H9 (cell line): ENCODE measurements around the gene KAZN. TPM values are rescaled to one million over a fixed set of nuclear protein-coding genes. Genes with fewer than 3 reads are reported as not detected.

Source experiments
- DNase-seq: peaks from one replicate; pipeline ENCODE4 v3.0.0-alpha.2; 2017
- H2AFZ ChIP-seq: one replicate; pipeline ENCODE4 v1.6.1; 2013; ENCODE audit warnings: mild to moderate bottlenecking, low read length, control low read depth, moderate library complexity
- H2AK5ac ChIP-seq: 2 replicates; pipeline ENCODE4 v1.6.1; 2013; ENCODE audit warnings: low read length, control low read depth, mixed read lengths; ENCODE audit not compliant: insufficient read length
- H2BK120ac ChIP-seq: one replicate; pipeline ENCODE4 v1.6.1; 2013; ENCODE audit warnings: low read depth, mild to moderate bottlenecking, low read length, control low read depth, inconsistent platforms; ENCODE audit not compliant: poor library complexity, severe bottlenecking
- H2BK12ac ChIP-seq: 2 replicates; pipeline ENCODE4 v1.6.1; 2013; ENCODE audit warnings: low read length, control low read depth, mixed read lengths, low read depth; ENCODE audit not compliant: insufficient read length
- H2BK15ac ChIP-seq: 2 replicates; pipeline ENCODE4 v1.6.1; 2013; ENCODE audit warnings: low read depth, low read length, control low read depth
- H2BK20ac ChIP-seq: one replicate; pipeline ENCODE4 v1.6.1; 2013; ENCODE audit warnings: low read depth, mild to moderate bottlenecking, low read length, control low read depth, inconsistent platforms; ENCODE audit not compliant: poor library complexity, severe bottlenecking
- H2BK5ac ChIP-seq: 2 replicates; pipeline ENCODE4 v1.6.1; 2013; ENCODE audit warnings: low read length, control low read depth, mixed read lengths; ENCODE audit not compliant: insufficient read length
- H3K14ac ChIP-seq: 2 replicates; pipeline ENCODE4 v1.6.1; 2013; ENCODE audit warnings: low read length, control low read depth; ENCODE audit not compliant: insufficient read depth
- H3K18ac ChIP-seq: 2 replicates; pipeline ENCODE4 v1.6.1; 2013; ENCODE audit warnings: low read depth, mild to moderate bottlenecking, mixed read lengths, low read length, control low read depth; ENCODE audit not compliant: insufficient read length
- H3K23ac ChIP-seq: 2 replicates; pipeline ENCODE4 v1.6.1; 2013; ENCODE audit warnings: low read length, control low read depth, mixed read lengths, low read depth; ENCODE audit not compliant: insufficient read length
- H3K23me2 ChIP-seq: 2 replicates; pipeline ENCODE4 v1.6.1; 2013; ENCODE audit warnings: low read depth, mild to moderate bottlenecking, mixed read lengths, low read length, control low read depth; ENCODE audit not compliant: insufficient read length, poor library complexity, severe bottlenecking
- H3K27ac ChIP-seq: 2 replicates; pipeline ENCODE4 v1.5.1; 2013; ENCODE audit warnings: low read length, control low read depth, mixed read lengths, low read depth; ENCODE audit not compliant: insufficient read length
- H3K27me3 ChIP-seq: 2 replicates; pipeline ENCODE4 v1.6.1; 2013; ENCODE audit warnings: low read length, control low read depth, inconsistent platforms; ENCODE audit not compliant: insufficient read depth
- H3K4ac ChIP-seq: 2 replicates; pipeline ENCODE4 v1.6.1; 2013; ENCODE audit warnings: low read depth, mild to moderate bottlenecking, control low read depth, inconsistent platforms, low read length, moderate library complexity
- H3K4me1 ChIP-seq: 2 replicates; pipeline ENCODE4 v1.6.1; 2013; ENCODE audit warnings: low read length, control low read depth, inconsistent platforms; ENCODE audit not compliant: insufficient read depth
- H3K4me2 ChIP-seq: 2 replicates; pipeline ENCODE4 v1.6.1; 2013; ENCODE audit warnings: low read length, control low read depth, mixed read lengths; ENCODE audit not compliant: insufficient read length, insufficient read depth
- H3K56ac ChIP-seq: 2 replicates; pipeline ENCODE4 v1.6.1; 2013; ENCODE audit warnings: low read depth, mild to moderate bottlenecking, mixed read lengths, low read length, control low read depth; ENCODE audit not compliant: insufficient read length
- H3K79me1 ChIP-seq: 2 replicates; pipeline ENCODE4 v1.6.1; 2013; ENCODE audit warnings: low read depth, mild to moderate bottlenecking, moderate library complexity, low read length, control low read depth, inconsistent platforms; ENCODE audit not compliant: insufficient read depth, poor library complexity, severe bottlenecking
- H3K79me2 ChIP-seq: 2 replicates; pipeline ENCODE4 v1.6.1; 2013; ENCODE audit warnings: low read length, control low read depth, inconsistent platforms; ENCODE audit not compliant: insufficient read depth
- H3K9ac ChIP-seq: 2 replicates; pipeline ENCODE4 v1.6.1; 2013; ENCODE audit warnings: low read length, control low read depth, mixed read lengths; ENCODE audit not compliant: insufficient read length; ENCODE audit errors: extremely low read depth
- H3K9me3 ChIP-seq: one replicate; pipeline ENCODE4 v1.6.1; 2013; ENCODE audit warnings: low read depth, low read length, inconsistent platforms; ENCODE audit not compliant: control insufficient read depth
- H3T11ph ChIP-seq: one replicate; pipeline ENCODE4 v1.6.1; 2013; ENCODE audit warnings: mild to moderate bottlenecking, low read length, control low read depth, inconsistent platforms
- H4K20me1 ChIP-seq: one replicate; pipeline ENCODE4 v1.6.1; 2013; ENCODE audit not compliant: control insufficient read depth, insufficient read length, insufficient read depth
- H4K5ac ChIP-seq: 2 replicates; pipeline ENCODE4 v1.6.1; 2013; ENCODE audit warnings: low read depth, mild to moderate bottlenecking, mixed read lengths, low read length, control low read depth; ENCODE audit not compliant: insufficient read length
- H4K8ac ChIP-seq: replicated peaks from 2 replicates; pipeline ENCODE4 v1.6.1; 2013; ENCODE audit warnings: low read length, control low read depth, mixed read lengths, low read depth; ENCODE audit not compliant: insufficient read length
- H4K91ac ChIP-seq: 2 replicates; pipeline ENCODE4 v1.6.1; 2013; ENCODE audit warnings: low read depth, mild to moderate bottlenecking, moderate library complexity, mixed read lengths, low read length, control low read depth; ENCODE audit not compliant: insufficient read length
- H3K27ac Mint-ChIP-seq, 3 experiments: 2 replicates in 2 of 3; 3 replicates in 1 of 3; pipeline ENCODE4 v1.8.0; 2020 to 2021; ENCODE audit warnings: mixed read lengths in 3 of 3, mild to moderate bottlenecking in 1 of 3, moderate library complexity in 1 of 3
- H3K27me3 Mint-ChIP-seq: 2 replicates; pipeline ENCODE4 v1.8.0; 2021; ENCODE audit warnings: low read depth, mild to moderate bottlenecking, moderate library complexity, mixed read lengths
- H3K36me3 Mint-ChIP-seq, 3 experiments: 2 replicates in 2 of 3; 3 replicates in 1 of 3; pipeline ENCODE4 v1.8.0; 2020 to 2021; ENCODE audit warnings: low read depth in 3 of 3, mixed read lengths in 3 of 3; ENCODE audit not compliant: insufficient read depth in 1 of 3
- H3K4me1 Mint-ChIP-seq, 2 experiments: 2 replicates each; pipeline ENCODE4 v1.8.0; 2020; ENCODE audit warnings: mixed read lengths in 2 of 2
- H3K4me3 Mint-ChIP-seq, 2 experiments: 2 replicates in 1 of 2; 3 replicates in 1 of 2; pipeline ENCODE4 v1.8.0; 2020 to 2021; ENCODE audit warnings: mild to moderate bottlenecking in 2 of 2, mixed read lengths in 2 of 2, moderate library complexity in 1 of 2
- H3K9me3 Mint-ChIP-seq, 2 experiments: 2 replicates in 1 of 2; 3 replicates in 1 of 2; pipeline ENCODE4 v1.8.0; 2020; ENCODE audit warnings: mild to moderate bottlenecking in 2 of 2, mixed read lengths in 2 of 2, moderate library complexity in 1 of 2
- CTCF ChIP-seq: fragments of 200-600 bp; sonication (generic); conservative IDR thresholded peaks from 3 replicates; pipeline ENCODE4 v1.8.0; 2021; ENCODE audit warnings: antibody characterized with exemption, mild to moderate bottlenecking
- WGBS: extraction: QIAGEN DNeasy Blood & Tissue Kit; methylation state at CpG from one replicate; pipeline ENCODE4 v1.1.7; 2013; ENCODE audit warnings: missing lambda C conversion rate, low lambda C conversion rate, mixed read lengths; ENCODE audit not compliant: insufficient read length; ENCODE audit errors: extremely low coverage; 5-methylcytosine and 5-hydroxymethylcytosine counted together
- total RNA-seq: library from RNA; stranded (reverse); gene quantifications from 2 replicates; pipeline ENCODE4 v1.2.1, GENCODE V29; 2021

Gene KAZN
- total RNA-seq, 1 experiment from 2014 or later = 7.6 TPM

- WGBS = no CpG with 5 or more reads among the region's 2 CpGs
- no peak overlapping the region for H3K9ac ChIP-seq
- H3K9me3 Mint-ChIP-seq = peaks cover 0 to 4% of the 10 kb centered on the region in 2 experiments; a peak in 2 of 5 replicates
- peaks cover 1% of the 10 kb centered on the region for H3K27me3 Mint-ChIP-seq
- H3K23ac ChIP-seq = no peak overlapping the region
- H4K5ac ChIP-seq = no peak overlapping the region
- no peak overlapping the region for H3K18ac ChIP-seq
- H2BK15ac ChIP-seq = no peak overlapping the region
- no peak overlapping the region for H3K56ac ChIP-seq
- no peak overlapping the region for H3K4me3 Mint-ChIP-seq
- H3K4me1 ChIP-seq = peaks cover 11% of the 10 kb centered on the region
- no peak overlapping the region for H2BK12ac ChIP-seq
- no peak overlapping the region for H2BK120ac ChIP-seq
- no peaks in the 10 kb centered on the region for H3K9me3 ChIP-seq
- no peak overlapping the region for H3K27ac ChIP-seq
- peaks cover 57 to 63% of the 10 kb centered on the region in 2 experiments for H3K4me1 Mint-ChIP-seq
- no peak overlapping the region for H3T11ph ChIP-seq
- H2BK5ac ChIP-seq = no peak overlapping the region
- no peak overlapping the region for H2AK5ac ChIP-seq
- H2AFZ ChIP-seq = no peak overlapping the region
- H3K36me3 Mint-ChIP-seq = peaks cover 0 to 5% (median 0%) of the 10 kb centered on the region in 3 experiments; a peak in 2 of 7 replicates
- H3K23me2 ChIP-seq = no peaks in the 10 kb centered on the region
- no peak for DNase-seq
- no peaks in the 10 kb centered on the region for H3K27me3 ChIP-seq
- no peak overlapping the region for H4K91ac ChIP-seq
- H3K4ac ChIP-seq = no peak overlapping the region
- no peak overlapping the region for H3K14ac ChIP-seq
- H2BK20ac ChIP-seq = no peak overlapping the region
- H4K8ac ChIP-seq = no peak overlapping the region
- H3K79me2 ChIP-seq = no peaks in the 10 kb centered on the region
- H3K4me2 ChIP-seq = no peak overlapping the region
- no peaks in the 10 kb centered on the region for H4K20me1 ChIP-seq
- no peaks in the 10 kb centered on the region for H3K79me1 ChIP-seq
- H3K27ac Mint-ChIP-seq = no peak overlapping the region; a peak in 1 of 7 replicates
- no peak for TF ChIP-seq CTCF
Observed at GRCh38 chr1:14757286-14757625, 158.8 kb downstream of the KAZN start.
